ENCODE measurements around the gene OR10G4.
"Not testable (repeated sequence)": the region's sequence is repeated elsewhere in the genome, so short reads cannot be mapped to it uniquely, and the experiment has no call there.

The OR10G4 gene, protein sequence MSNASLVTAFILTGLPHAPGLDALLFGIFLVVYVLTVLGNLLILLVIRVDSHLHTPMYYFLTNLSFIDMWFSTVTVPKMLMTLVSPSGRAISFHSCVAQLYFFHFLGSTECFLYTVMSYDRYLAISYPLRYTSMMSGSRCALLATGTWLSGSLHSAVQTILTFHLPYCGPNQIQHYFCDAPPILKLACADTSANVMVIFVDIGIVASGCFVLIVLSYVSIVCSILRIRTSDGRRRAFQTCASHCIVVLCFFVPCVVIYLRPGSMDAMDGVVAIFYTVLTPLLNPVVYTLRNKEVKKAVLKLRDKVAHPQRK

GRCh38 chr11:124012697-124013096 is at the start of gene OR10G4:
Gene OR10G4, plus strand, starts transcription at chr11:124012997. Its CDS starts 2,578 bp downstream, at chr11:124015575.
- in situ Hi-C loops (cut with HindIII; ENCODE audit: low sequenced_read_pairs): no loop called here

DNA sequence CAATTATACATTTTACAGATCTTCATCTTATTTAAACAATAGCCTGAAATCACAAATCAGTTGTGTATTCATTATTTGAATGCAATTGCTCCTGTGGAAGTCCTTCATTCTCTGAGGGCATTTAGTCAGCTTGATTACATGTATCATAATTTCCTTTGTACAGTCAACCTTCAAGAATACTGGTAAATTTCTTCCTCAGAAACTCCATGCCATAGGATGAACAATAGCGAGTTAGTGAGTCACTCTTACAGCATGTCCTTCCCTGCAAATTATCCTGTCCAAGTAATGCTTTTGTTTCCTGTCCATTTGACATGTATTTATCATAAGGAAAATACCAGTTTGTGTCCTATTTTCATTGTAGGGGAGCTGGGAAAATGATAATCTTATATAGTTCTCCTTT is 39.0 kb upstream of the OR10G4 start:
- in situ Hi-C loops (cut with HindIII; ENCODE audit: low sequenced_read_pairs): no loop called here

DNA sequence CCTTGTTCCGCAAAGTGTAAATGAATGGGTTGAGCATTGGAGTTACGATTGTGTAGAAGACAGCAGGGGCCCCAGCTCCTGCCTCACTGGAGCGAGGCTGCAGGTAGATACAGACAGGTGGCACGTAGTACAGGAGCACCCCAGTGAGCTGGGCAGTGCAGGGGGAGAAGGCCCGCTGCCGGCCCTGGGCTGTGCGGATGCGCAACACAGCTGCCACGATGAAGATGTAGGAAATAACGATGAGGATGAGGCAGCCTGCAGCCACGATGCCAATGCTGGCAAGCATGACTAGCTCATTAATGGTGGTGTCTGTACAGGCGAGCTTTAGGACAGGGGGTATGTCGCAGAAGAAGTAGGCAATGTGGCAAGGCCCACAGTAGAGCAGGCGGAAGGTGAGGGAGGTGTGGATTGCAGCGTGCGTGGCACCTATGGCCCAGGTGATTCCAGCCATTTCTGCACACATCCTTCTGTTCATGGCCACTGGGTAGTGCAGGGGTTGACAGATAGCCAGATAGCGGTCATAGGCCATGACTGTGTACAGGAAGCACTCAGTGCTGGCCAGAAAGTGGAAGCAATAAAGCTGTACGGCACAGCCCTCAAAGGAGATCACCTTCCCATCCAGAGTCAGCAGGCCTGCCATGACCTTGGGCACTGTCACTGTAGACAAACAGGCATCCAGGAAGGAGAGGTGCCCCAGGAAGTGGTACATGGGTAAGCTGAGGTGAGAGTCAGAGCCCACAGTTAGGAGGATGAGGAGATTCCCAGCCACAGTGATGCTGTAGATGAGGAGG is 35.8 kb upstream of the OR10G4 start:
- in situ Hi-C loops (cut with HindIII; ENCODE audit: low sequenced_read_pairs): no loop called here

GRCh38 chr11:123977731-123978347 is 35.0 kb upstream of the OR10G4 start, which contains the start of gene OR10S1:
Gene OR10S1, minus strand, starts transcription at chr11:123977781. Its CDS starts 117 bp downstream, at chr11:123977664.
- in situ Hi-C loops (cut with HindIII; ENCODE audit: low sequenced_read_pairs): no loop called here

DNA sequence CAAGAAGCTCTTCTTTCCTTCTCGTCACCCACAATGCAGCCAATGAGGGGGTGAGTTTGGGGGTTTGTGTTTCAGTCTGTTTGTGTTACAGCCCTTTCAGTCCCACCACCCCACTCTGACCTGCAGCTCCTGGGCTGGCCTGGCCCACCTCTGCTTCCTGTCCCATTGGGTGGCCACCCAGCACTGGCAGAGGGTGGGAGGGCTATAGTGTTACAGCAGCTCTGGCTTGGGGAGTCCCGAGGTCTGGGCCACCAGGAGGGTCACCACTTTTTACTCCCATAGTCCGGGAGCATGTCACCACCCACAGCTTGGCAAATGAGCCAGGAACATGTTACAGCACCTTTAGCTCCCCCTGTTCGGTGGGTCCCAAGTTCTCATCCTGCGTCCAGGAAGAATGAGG is 33.5 kb upstream of the OR10G4 start:
- in situ Hi-C loops (cut with HindIII; ENCODE audit: low sequenced_read_pairs): no loop called here

DNA sequence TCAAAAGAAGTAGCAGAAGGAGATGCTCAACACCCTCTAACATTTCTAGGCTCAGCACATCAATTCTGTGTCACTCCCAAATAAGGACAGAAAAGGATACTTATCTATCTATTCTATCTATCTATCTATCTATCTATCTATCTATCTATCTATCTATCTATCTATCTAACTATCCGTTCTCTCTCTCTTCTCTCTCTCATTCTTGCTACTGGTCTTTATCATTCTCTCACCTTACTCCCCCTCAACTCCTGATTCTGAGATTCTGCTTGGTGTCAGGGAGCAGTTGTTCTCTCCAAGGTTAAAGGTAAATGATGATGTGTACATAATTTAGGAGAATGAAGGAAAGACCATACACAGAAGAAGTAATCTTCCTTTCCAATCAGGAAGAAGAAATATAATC is 17.7 kb upstream of the OR10G4 start, which contains the start of gene OR10G6:
Gene OR10G6, minus strand, starts transcription at position 43 of the 400 bp plus-strand sequence. Its CDS starts 0 bp downstream, at position 43.
- in situ Hi-C loops (cut with HindIII; ENCODE audit: low sequenced_read_pairs): no loop called here

DNA sequence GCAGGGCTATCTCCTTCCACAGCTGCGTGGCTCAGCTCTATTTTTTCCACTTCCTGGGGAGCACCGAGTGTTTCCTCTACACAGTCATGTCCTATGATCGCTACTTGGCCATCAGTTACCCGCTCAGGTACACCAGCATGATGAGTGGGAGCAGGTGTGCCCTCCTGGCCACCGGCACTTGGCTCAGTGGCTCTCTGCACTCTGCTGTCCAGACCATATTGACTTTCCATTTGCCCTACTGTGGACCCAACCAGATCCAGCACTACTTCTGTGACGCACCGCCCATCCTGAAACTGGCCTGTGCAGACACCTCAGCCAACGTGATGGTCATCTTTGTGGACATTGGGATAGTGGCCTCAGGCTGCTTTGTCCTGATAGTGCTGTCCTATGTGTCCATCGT is 3.0 kb downstream of the OR10G4 start:
- in situ Hi-C loops (cut with HindIII; ENCODE audit: low sequenced_read_pairs): not testable (repeated sequence)

- in situ Hi-C loops (cut with HindIII; ENCODE audit: low sequenced_read_pairs): loop anchor here (10.0 kb wide), 1 partner anchor 92 kb away; the partner anchor contains the start of gene OR4D5
Measured at GRCh38 chr11:124026498-124026897, 13.7 kb downstream of the OR10G4 start, which contains the start of gene OR10G8. Gene OR10G8, plus strand, starts transcription at chr11:124026798. Its CDS starts 2,825 bp downstream, at chr11:124029623.

- in situ Hi-C loops (cut with HindIII; ENCODE audit: low sequenced_read_pairs): no loop called here
Measured at GRCh38 chr11:124036666-124037065, 23.9 kb downstream of the OR10G4 start.

- in situ Hi-C loops (cut with HindIII; ENCODE audit: low sequenced_read_pairs): no loop called here
Measured at GRCh38 chr11:124039557-124039956, 26.8 kb downstream of the OR10G4 start.

- in situ Hi-C loops (cut with HindIII; ENCODE audit: low sequenced_read_pairs): no loop called here
Measured at GRCh38 chr11:124041254-124041653, 28.5 kb downstream of the OR10G4 start, which contains the start of gene OR10G7. Gene OR10G7, minus strand, starts transcription at chr11:124041325. Its CDS starts 2,324 bp downstream, at chr11:124039001.

- in situ Hi-C loops (cut with HindIII; ENCODE audit: low sequenced_read_pairs): no loop called here
Measured at GRCh38 chr11:124043420-124043819, 30.6 kb downstream of the OR10G4 start.

DNA sequence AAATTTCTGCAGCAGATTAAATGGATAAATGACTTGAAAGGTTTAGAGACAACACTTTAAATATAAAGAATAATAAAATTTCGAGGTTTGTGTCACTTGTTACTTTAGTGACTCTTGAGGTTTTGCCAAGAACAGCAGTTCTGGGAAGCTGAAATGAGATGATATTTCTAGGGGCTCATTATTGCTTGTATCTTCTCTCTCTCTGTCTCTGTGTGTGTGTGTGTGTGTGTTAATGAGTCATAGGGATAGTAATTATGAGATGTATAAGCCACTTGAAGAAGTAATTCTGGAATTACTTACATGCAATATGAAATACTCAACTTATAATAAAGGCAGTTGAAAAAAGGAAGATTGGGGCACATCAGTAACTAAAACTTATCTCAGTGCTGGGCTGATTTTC is 38.0 kb downstream of the OR10G4 start:
- in situ Hi-C loops (cut with HindIII; ENCODE audit: low sequenced_read_pairs): no loop called here

GRCh38 chr11:124052966-124053365 is 40.2 kb downstream of the OR10G4 start:
- in situ Hi-C loops (cut with HindIII; ENCODE audit: low sequenced_read_pairs): no loop called here

All from endothelial cell of hepatic sinusoid (primary cell).